ENCODE results near the gene EMSY.

Gene EMSY

DNA sequence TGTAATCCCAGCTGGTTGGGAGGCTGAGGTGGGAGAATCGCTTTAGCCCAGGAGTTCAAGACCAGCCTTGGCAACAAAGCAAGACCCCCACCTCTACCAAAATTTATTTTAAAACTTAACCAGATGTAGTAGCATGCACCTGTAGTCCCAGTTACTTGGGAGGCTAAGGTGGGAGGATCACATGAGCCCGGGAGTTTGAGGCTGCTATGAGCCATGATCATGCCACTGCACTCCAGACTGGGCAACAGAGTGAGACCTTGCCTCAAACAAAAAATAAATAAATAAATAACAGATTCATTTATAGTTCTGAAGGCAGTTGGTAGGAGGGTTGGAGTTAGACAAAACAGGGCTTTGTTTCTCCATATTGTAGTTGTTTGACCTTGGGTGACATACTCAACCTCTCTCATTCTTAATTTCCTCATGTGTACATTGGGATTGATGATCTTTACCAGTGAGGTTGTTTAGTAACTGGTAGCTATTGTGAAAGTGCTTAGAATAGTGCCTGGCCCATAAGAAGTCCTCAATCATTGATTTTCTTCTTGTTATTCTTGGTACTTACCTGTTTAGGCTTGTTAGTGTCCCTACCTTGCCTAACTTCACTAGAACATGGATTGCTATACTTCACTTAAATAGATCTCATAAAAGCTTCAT lies 79.1 kb downstream of the EMSY start:
- no peak for DNase-seq

DNA sequence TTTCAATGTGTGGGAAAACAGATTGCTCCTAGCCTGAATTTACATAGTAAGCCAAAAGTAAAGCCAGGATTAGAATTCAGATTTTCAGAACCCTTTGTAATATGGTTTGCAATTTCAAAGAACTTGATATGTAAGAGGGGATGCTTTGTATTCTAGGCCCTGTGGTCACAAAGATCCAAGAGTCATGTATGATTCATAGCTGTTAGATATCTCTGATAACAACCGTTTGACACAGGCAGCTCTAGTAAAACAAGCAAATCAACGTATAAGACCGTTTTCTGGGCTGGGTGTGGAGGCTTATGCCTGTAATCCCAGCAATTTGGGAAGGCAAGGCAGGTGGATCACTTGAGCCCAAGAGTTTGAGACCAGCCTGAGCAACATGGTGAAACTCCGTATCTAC lies 79.6 kb downstream of the EMSY start:
- no peak for DNase-seq

DNA sequence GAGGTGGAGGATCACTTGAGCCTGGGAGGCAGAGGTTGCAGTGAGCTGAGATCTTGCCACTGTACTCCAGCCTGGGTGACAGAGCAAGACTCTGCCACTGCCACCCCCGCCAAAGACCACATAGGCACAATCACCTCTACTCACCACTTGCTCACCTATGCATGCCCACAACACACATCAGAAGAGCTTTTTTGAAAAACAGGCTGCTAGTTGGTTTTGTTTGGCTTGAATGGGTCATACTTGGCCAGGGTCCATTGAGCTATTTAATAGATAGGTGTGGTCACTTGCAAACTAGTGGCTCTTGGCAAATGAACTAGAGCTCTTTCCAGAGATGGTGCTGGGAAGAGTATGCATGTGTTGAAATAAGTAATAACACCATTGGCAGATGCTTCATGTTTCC lies 80.1 kb downstream of the EMSY start:
- DNase-seq = no peak

DNA sequence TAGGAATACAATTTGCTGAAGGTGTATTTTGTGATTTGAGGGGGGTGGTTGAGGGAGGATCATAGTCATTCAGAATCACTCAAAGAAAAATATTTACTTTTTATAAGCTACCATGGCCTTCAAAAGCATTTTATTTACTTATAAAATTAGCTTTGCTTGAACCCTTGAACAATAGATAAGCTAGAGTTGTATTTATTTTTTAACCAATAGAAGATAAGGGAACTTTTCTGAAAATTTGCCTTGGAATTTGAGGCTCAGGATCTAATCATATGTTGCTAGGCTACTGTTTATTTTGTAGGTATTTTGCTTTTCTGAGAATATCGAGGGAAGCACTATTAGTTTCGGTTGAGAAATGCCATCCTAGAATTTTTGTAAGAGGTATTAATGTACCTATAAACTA lies 82.1 kb downstream of the EMSY start:
- DNase-seq = no peak

DNA sequence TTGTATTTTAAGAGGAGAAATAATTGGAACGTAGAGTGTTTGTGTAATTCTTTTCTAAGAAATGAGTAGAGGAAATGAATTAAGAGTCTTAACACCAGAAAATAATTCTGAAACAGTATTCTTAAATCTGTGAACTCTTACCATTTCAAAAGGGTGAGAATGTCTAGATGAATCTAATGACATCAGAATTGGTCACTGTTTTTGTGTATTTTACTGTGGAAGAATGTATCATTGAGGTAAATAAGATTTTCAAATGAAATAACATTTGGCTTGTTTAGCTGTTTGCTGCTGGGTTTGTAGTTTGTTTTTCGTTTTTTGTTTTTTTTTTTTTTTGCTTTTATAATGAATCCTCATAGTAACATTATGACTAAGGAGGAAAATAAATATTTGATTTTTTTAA lies 97.6 kb downstream of the EMSY start:
- no peak for DNase-seq

DNA sequence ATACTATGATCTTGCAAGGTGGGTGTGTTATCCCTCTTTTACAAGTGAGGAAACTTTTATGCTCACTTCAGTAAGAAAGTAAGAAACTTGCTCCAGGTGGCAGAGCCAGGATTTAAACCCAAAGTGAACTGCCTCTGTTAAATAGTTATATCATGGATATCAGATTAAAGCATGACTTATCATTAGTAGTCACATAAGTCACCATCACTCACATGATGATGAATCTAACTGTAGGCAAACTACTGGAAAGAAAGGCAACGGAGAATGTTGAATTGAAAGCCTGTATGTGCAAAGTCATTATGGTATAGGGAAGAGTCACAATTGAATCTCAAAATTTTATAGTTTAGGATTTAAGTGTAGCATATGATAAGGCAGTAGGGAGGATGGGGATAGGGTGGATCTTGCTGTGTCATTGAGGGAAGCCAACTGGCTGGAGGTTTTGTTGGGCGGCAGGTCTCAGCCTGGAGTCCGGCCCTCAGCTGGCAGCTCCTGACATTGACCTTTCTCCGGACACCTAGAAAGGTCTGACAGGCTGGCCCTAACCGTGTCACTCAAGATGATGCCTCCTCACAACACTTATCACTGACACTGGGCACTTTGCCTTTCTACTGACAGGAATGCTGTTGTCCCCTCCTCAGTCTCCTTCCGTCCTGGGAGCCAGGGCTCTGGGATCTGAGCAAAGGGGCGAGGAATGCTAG lies 98.3 kb downstream of the EMSY start:
- no peak for DNase-seq

DNA sequence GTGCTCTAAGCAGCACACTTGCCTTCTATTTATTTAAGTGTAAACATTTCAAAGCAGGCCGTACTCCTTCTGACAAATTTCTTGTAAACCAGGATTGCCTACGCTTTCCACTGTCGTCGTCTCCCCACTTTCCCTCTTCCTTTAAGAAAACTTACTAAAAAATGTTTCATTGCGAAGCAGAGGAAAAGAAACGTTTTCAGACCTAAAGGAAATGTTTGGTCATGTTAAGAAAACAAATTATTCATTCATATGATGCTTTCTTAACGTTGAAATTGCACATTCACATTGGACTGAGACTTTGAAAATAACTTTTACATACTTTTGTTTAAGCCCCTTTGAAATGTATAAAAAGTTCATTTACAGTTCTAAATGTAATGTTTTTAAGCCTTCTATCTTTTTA lies 106.0 kb downstream of the EMSY start:
- no peak for DNase-seq

DNA sequence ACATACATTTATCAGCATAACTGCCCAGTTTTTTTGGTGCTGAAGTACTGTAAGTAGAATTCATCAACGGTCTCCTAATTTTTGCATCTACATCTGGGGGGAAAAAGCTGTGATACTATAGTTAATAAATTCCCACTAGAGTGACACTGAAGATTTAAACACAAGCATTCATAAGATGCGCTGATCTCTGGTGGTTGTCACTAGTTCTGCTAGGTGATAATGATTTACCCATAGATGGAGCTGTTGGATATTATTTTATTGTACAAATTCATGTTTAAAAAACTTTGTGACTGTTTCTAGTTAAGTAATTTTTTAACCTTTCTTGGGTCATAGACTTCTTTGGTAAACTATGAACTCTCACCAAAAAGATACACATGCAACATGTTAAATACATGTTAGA lies 106.6 kb downstream of the EMSY start:
- DNase-seq = peak in 1 of 2 experiments; percentile 4

DNA sequence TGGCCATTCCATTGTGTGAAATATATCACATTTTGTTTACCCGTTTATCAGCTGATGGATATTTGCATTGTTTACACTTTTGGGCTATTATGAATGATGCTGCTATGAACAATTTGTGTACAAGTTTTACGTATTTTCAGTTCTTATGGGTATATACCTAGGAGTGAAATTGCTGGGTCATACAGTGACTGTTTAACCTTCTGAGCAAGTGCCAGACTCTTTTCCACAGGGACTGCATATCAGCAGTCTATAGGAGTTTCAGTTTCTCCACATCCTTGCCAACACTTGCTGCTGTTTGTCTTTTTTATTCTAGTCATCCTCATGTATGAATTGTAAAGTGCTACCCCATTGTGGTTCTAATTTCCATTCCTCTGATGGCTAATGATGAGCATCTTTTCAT lies 108.2 kb downstream of the EMSY start:
- no peak for DNase-seq

DNA sequence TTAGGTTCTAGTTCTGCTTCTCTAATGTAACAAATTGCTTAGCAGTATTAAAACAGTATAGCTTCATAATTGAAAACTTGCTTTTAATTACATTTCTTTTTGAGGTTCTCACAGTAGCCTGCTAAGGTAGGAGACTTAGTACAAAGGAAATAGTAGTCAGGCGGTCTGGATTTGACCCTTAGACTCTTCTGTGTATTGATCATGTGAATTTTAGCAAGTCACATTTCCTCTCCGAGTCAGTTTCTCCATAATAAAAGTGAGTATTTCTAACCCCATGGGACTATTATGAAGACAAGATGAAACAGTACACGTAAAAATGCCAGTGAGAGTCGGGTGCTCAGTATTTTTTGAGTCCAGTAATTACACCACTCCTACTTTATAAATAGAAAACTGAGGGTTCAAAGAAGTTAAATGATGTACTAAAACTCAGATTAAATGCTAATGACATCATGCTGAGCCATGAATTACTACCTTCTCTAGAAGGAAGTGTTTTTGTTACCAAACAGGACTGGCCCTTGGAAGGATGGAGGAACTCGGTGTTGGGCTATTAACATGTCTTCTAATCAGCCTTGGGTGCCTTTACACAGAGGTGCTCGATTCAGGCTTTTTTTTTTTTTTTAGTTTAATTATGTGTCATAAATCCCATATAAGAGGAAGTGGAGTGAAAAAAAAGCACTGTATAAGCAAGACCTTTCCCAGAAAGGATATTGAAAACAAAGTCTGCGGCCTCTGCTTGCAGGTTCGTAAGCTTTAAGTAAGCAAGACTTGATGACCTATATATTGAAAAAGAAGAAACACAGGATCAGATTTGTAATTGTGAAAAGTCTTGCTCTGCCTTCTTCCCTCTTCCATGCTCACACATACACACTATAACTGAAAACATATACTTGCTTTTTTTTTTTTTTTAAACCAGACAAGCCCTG lies 109.0 kb downstream of the EMSY start:
- no peak for DNase-seq

DNA sequence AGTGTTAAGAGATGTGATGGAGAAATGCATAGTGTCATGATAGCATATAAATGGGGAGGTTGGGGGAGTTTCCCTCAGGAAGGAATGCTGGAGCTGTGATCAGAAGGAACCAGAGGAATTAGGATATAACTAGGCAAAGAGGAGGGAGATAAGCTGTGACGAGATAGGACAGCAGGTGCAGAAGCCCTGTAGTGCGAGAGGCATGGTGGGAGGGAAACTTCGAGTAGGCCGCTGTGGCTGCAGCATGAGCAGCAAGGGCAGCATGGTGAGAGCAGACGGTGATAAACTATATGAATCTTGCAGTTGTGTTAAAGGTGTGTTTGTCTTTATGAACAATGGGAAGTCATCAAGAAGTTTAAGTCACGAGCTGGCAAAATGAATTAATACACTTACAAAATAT lies 109.9 kb downstream of the EMSY start:
- DNase-seq = no peak

DNA sequence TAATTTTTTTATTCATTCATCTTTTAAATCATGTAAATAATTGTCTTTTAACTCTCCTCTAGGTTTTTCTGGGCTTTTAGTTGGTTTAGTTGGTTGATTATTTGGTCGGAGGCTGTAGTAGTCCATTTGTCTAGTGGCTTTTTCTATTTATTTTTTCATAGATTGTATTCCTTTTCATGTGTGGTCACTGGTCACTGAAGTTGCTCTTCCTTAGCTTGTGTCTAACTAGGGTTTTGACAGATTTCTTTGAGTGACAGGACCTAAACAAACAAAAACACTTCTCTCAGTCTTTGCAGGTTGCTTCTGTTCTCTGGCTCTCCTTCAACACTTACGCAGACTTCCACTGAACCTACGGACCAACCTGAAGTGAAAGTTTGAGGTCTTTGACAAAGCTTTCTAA lies 112.6 kb downstream of the EMSY start:
- DNase-seq = no peak

DNA sequence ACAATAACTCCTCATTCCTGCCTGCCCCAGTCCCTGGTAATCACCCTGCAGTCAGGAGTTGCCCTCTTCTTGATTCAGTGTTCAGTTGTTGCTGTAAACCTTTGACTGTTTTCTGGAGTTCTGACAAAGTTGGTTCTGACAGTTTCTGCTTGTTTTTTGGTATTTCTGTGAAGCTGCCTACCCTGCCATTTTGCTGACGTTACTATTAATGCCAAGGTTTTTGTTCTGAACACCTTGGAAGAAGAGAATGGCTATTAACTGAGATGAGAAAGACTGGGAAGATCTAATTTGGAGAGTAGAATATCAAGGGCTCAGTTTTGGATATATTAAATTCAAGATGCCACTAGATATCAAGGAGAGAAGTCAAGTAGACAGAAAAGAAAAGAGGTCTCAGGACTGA lies 113.7 kb downstream of the EMSY start:
- no peak for DNase-seq

DNA sequence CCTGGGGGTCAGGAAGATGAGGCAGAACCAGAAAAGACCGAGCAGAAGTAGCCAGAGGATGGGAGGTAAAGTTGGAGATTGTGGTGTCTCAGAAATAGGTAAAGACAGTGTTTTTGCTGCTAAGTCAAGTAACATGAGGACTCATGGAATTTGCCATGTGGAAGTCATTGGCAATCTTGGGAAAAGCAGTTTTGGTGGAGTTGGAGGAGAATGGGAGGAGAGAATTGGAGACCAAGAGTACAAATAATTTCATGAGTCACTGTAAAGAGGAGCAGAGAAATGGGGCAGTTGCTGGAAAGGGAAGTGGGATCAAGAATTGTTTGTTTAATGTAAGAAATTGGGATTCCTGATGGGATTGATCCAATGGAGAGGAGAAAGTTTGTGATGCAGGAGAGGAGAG lies 114.1 kb downstream of the EMSY start:
- DNase-seq = no peak

DNA sequence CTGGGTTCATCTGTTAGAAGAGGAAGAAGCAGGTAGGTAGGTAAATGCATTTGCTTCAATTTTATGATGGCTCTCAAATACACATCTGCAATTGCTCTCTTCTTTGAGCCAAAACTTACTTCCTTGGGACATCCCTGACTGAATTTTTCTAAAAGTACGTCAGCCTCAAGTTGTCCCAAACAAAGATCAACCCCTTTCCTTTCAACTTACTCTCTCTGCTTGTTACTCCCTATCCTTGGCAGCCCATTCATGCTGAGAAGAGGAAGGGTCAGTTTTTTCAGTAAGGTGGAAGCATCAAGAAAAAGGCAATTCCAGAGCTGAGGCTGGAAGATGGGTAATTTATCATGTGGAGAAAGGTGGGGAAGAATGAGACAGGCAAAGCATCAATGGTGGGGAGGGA lies 114.5 kb downstream of the EMSY start:
- DNase-seq = no peak

DNA sequence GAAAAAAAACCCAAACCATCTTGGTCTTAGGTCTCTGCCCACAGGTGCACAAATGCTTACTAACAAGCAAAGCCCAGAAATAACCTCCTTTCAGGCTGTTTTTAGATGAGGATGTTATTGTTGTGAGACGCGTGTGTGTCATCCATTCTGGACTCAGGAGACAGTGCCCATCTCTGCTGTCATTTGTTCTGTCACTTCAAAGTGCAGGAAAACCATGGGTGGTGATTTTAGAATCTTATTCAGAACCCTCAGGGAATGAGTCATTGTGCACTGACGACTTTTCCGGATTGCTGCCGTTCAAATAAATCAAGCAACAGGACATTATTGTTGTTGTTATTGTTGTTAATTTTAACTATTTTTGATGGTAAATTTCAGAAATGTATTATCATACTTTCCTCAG lies 115.4 kb downstream of the EMSY start:
- DNase-seq = no peak

DNA sequence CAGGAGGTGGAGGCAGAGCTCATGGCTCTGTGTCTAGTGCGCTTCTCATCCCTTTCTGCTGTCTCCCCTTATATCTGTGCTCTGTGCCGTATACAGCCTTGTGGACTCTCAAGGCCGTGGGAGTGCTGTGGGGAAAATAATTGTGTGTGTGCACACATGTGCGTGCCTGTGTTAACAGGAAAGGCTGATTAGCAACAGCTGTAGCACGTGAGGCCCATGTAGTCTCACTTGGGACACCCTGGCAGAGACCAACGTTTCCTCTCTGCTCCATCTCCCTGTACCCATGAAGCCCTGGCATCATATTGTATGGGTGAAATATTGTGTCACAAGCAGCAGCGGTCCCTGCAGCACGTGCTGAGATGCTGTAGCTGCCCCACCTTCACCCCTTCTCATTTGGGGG lies 116.4 kb downstream of the EMSY start:
- no peak for DNase-seq

DNA sequence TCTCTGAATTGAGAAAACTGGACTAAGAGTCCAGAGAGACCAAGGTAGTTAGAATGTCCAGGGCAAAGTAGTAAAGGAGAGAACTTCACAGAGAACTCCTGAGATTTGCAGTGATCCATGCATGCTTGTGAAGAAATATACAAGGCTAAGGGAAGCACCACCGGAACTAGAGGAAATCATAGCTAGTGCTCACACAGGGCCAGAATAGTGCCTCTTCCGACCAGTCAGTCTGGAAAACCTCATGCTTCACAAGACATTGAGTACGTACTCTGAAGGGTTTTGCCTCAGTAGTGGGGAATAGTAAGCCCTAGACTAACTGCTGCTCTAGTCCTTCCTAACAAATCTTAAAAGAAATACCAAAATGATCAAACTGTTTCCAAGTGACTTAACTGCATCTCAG lies 117.7 kb downstream of the EMSY start:
- DNase-seq = no peak

DNA sequence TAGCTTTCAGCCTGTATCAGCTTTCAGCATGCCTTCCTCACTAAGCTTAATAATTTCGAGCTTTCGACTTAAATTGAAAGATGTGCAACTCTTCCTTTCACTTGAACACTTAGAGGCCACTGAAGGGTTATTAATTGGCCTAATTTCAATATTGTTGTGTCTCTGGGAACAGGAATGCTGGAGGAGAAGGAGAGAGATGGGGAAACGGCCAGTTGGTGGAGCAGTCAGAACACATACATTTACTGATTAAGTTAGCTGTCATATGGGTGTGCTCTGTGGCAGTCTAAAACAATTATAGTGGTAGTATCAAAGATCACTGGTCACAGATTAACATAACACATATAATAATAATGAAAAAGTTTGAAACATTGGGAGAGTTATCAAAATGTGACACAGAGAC lies 119.5 kb downstream of the EMSY start:
- DNase-seq = no peak

DNA sequence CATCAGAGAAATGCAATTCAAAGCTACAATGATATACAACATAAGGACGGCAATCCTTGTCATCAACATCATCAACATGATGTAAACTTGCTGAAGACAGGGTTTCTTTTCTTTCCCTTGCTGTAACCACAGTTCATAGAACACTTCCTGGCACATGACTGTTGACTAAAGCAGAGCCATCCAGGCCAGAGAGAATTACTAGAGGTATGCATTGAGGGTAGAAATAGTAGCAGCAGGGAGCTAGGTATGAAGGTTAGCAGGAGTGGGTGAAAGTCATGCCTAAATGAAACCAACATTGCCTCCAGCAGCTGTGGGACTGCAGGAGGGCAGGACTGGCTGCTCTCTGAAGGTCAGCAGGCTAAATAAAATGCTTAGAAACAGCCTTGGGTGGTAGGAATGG lies 122.0 kb downstream of the EMSY start:
- DNase-seq = no peak

DNA sequence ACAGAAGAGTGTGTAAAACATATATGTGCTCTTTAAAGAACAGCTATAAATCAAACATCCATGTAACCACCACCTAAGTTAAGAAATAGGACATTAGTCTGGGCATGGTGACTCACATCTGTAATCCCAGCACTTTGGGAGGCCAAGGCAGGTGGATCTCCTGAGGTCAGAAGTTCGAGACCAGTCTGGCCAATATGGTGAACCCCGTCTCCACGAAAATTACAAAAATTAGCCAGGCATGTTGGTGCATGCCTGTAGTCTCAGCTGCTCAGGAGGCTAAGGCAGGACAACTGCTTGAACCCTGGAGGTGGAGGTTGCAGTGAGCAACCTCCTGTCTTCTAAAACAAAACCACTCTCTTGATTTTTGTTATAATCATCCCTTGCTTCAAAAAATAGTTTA lies 122.4 kb downstream of the EMSY start:
- DNase-seq = no peak

DNA sequence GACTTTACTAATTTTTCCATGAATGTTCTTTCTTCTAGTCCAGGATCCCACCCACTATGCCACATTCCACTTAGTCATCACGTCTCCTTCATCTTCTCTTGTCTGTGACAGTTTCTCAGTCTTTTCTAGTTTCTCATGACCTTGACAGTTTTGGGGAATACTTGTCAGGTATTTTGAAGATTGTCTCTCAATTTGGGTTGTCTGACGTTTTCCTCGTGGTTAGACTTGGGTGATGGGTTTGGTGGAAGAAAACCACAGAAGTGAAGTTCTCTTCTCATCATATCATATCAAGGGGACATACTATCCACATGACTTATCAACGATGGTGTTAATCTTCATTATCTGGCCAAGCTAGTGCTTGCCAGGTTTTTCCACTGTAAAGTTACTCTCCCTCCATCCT lies 123.3 kb downstream of the EMSY start:
- no peak for DNase-seq

DNA sequence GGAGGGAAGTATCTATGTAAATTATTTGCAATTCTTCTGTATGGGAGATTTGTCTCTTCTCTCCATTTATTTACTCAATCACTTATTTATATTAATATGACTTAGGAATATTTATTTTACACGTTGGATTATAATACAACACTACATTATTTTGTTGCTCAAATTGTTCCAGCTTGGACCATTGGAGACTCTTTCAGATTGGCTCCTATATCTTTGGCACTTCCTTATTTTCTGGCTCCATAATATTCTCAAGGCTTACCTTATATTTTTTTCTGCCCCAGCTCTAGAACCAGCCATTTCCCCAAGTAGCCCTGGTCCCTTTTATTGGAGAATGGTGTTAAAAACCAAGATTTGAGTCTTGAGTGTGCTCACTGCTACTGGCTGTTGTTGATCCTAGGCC lies 123.8 kb downstream of the EMSY start:
- no peak for DNase-seq
